NK-92 treated with Interleukin-12 subunit alpha and Interleukin-12 subunit beta, amount 100 ng/mL, for 24 hours (cell line): ENCODE measurements around the gene PIP5K1B.
A peak's percentile ranks its signal among the peaks of the same experiment; 100 is the strongest.

Experiments
- DNase-seq: peaks from one replicate; lab custom pipeline; 2025; lab: John Stamatoyannopoulos, UW

Gene PIP5K1B

GRCh38 chr9:68775003-68775730, 70.1 kb downstream of the PIP5K1B start:
- DNase-seq: no peak

GRCh38 chr9:68777070-68777763, 72.2 kb downstream of the PIP5K1B start:
- no peak for DNase-seq

- no peak for DNase-seq
Measured at GRCh38 chr9:68778635-68779034, 73.6 kb downstream of the PIP5K1B start.

- DNase-seq: peak; percentile 84
Measured at GRCh38 chr9:68779558-68780379, 74.7 kb downstream of the PIP5K1B start.

GRCh38 chr9:68780380-68780712, 75.3 kb downstream of the PIP5K1B start:
- peak; percentile 25 for DNase-seq

- no peak for DNase-seq
Measured at GRCh38 chr9:68780720-68781119, 75.7 kb downstream of the PIP5K1B start.

GRCh38 chr9:68781928-68782327, 76.9 kb downstream of the PIP5K1B start:
- DNase-seq: no peak

GRCh38 chr9:68782546-68782945, 77.5 kb downstream of the PIP5K1B start:
- no peak for DNase-seq

- DNase-seq: no peak
Measured at GRCh38 chr9:68785965-68786364, 80.9 kb downstream of the PIP5K1B start.

- no peak for DNase-seq
Measured at GRCh38 chr9:68791169-68791568, 86.1 kb downstream of the PIP5K1B start.

- no peak for DNase-seq
Measured at GRCh38 chr9:68793605-68794343, 88.7 kb downstream of the PIP5K1B start.

- DNase-seq: no peak
Measured at GRCh38 chr9:68794898-68795297, 89.9 kb downstream of the PIP5K1B start.

- DNase-seq: no peak
Measured at GRCh38 chr9:68795411-68795810, 90.4 kb downstream of the PIP5K1B start.

GRCh38 chr9:68797116-68797515, 92.1 kb downstream of the PIP5K1B start:
- no peak for DNase-seq

- DNase-seq: no peak
Measured at GRCh38 chr9:68798423-68798822, 93.4 kb downstream of the PIP5K1B start.

GRCh38 chr9:68800836-68801235, 95.8 kb downstream of the PIP5K1B start:
- no peak for DNase-seq

GRCh38 chr9:68802525-68803015, 97.5 kb downstream of the PIP5K1B start:
- no peak for DNase-seq

GRCh38 chr9:68804911-68805889, 100.2 kb downstream of the PIP5K1B start:
- DNase-seq: no peak

- DNase-seq: no peak
Measured at GRCh38 chr9:68805890-68806517, 101.0 kb downstream of the PIP5K1B start.

GRCh38 chr9:68808338-68808890, 103.4 kb downstream of the PIP5K1B start:
- DNase-seq: no peak
